ENCODE data around the gene DNAL4. TPM values are rescaled to one million over a fixed set of nuclear protein-coding genes. Genes with fewer than 3 reads are reported as not detected.

Gene DNAL4
- polyA plus RNA-seq, 4 donors: 15.7 to 37.8 (median 33.1) TPM

Other genes with a start within 250 kb of the DNAL4 start
- 1 to 10 TPM; 4.2 to 5.7 (median 4.6) TPM for gene DMC1, start 224.0 kb downstream of the DNAL4 start, polyA plus RNA-seq (ENCODE audit: insufficient read length in 4 of 4)
- gene FAM227A, start 137.8 kb downstream of the DNAL4 start, polyA plus RNA-seq (ENCODE audit: insufficient read length in 4 of 4): 10 to 100 TPM in 1 of 4 donors, 1 to 10 TPM in 3; 2.2 to 10.7 (median 5.3) TPM
- gene CBY1, start 137.5 kb downstream of the DNAL4 start, polyA plus RNA-seq (ENCODE audit: insufficient read length in 4 of 4): 10 to 100 TPM; 52.0 to 64.3 (median 61.7) TPM
- gene TOMM22, start 112.2 kb downstream of the DNAL4 start, polyA plus RNA-seq (ENCODE audit: insufficient read length in 4 of 4): 100 to 1,000 TPM in 2 of 4 donors, 10 to 100 TPM in 2; 64.1 to 107 (median 92.5) TPM
- gene JOSD1, start 93.2 kb downstream of the DNAL4 start, polyA plus RNA-seq (ENCODE audit: insufficient read length in 4 of 4): 10 to 100 TPM; 37.1 to 54.1 (median 39.0) TPM
- 10 to 100 TPM; 32.2 to 58.0 (median 44.1) TPM for gene GTPBP1, start 88.2 kb downstream of the DNAL4 start, polyA plus RNA-seq (ENCODE audit: insufficient read length in 4 of 4)
- gene SUN2, start 38.1 kb downstream of the DNAL4 start, polyA plus RNA-seq (ENCODE audit: insufficient read length in 4 of 4): 10 to 100 TPM; 48.2 to 72.2 (median 51.9) TPM
- gene NPTXR, start 49.9 kb upstream of the DNAL4 start, polyA plus RNA-seq (ENCODE audit: insufficient read length in 4 of 4): 10 to 100 TPM in 1 of 4 donors, 1 to 10 TPM in 3; 4.3 to 11.0 (median 4.9) TPM
- 10 to 100 TPM; 35.9 to 59.2 (median 42.2) TPM for gene CBX6, start 78.1 kb upstream of the DNAL4 start, polyA plus RNA-seq (ENCODE audit: insufficient read length in 4 of 4)
- gene APOBEC3A, start 163.5 kb upstream of the DNAL4 start, polyA plus RNA-seq (ENCODE audit: insufficient read length in 4 of 4): 1 to 10 TPM in 1 of 4 donors, under 1 TPM in 2, not detected in 1; 0.19 to 1.1 (median 0.21) TPM
- 10 to 100 TPM in 1 of 4 donors, 1 to 10 TPM in 3; 5.5 to 11.4 (median 7.1) TPM for gene APOBEC3B, start 188.2 kb upstream of the DNAL4 start, polyA plus RNA-seq (ENCODE audit: insufficient read length in 4 of 4)
- gene APOBEC3C, start 220.1 kb upstream of the DNAL4 start, polyA plus RNA-seq (ENCODE audit: insufficient read length in 4 of 4): 10 to 100 TPM in 3 of 4 donors, 1 to 10 TPM in 1; 10.0 to 23.4 (median 11.2) TPM
- gene APOBEC3D, start 227.0 kb upstream of the DNAL4 start, polyA plus RNA-seq (ENCODE audit: insufficient read length in 4 of 4): 1 to 10 TPM in 3 of 4 donors, under 1 TPM in 1; 0.57 to 2.2 (median 1.1) TPM
- gene APOBEC3F, start 246.7 kb upstream of the DNAL4 start, polyA plus RNA-seq (ENCODE audit: insufficient read length in 4 of 4): 1 to 10 TPM; 6.7 to 9.0 (median 8.5) TPM

Data from left renal pelvis (tissue), 4 donors.